DMS79 treated with DMSO at 0.1 percent for 48 hours (cell line): ENCODE results near the gene WDR81.

ENCODE experiments used
- DNase-seq: peaks from one replicate; lab custom pipeline; 2025; lab: John Stamatoyannopoulos, UW

The WDR81 gene

DNA sequence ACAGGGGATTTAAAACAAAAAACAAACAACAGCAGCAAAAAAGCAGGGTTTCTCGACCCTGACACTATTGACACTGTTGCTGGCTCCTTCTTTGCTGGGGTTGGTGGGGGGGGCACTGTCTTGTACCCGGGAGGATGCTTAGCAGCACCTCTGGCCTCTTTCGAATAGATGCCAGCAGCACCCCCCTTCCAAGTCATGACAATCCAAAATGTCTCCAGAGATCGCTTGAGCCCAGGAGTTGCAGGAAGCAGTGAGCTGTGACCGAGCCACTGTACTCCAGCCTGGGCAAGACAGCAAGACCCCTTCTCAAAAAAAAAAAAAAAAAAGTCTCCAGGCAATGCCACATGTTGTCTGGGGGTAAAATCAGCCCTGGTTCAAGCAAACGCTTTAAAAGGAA, 57.7 kb downstream of the WDR81 start:
- DNase-seq, result no peak

DNA sequence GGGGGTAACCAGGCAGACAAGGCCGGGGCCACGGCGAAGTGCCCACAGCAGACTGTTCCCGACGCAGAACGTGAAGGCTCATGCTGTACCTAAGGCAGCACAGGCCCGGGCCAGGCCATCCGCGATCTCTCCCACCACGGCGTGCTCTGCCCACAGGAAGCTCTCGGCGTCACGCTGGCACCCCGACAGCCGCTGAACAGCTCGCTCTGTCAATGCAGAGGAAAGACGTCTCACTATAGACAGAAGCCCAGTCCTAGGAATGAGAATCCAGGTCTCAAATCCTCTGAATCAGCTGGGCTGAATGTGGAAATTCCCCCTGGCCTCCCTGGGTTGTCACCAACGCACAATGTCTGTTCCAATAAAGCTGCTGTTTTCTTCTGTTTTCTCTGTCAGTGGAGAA, 58.8 kb downstream of the WDR81 start:
- DNase-seq, result no peak

DNA sequence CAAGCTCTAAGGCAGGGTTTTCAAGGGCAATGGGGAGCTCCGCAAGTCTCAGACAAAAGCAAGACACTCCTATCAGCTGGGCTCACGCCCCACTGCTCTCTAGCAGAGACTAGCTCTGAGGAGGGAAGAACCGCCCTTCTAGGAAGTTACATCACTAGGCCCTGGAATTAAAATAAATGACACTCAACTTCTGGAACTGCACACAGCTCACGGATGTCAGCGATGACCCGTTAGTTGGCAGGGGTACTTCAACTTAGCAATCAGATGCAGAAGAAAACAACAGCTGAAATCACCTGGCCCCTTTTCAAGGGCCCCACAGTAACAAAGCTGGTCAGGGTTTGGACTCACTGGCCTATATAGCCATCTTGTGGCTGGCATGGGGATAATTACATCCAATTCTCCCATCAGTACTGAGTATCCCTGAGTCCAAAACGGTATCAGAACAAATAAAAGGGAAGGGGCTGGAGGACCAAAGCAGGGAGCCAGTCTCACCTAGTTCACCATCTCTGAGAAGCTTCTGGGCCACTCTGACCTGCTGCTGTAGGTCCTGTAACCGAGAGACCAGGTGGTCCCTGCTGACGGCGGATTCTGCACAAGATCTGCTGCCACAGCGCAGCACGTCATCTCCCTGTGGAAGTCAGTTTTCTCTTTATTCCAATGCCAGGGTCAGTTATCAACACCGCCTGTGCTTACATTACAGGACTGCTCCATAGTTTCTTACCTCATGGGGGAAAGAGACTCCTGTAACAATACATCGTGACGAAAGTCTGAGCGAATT, 59.5 kb downstream of the WDR81 start:
- DNase-seq, result peak; percentile 25

DNA sequence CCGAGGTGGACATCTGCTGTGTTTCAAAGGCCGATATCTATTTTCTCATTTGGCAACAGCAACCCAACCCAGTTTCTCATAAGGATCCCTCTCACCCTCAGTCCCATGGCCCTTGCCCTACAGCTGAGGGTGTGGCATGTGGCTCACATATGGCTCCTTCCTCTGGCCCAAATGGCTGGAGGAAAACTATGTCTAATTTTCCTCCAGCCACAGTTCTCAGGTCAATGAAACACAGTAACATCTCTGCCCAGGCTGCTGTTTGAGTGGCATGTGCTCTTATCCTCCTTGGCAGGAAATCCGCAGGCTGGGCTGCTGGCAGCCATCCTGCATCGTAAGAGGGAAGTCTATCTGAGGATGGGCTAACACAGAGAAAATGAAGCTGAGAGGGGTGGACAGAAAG, 61.4 kb downstream of the WDR81 start:
- DNase-seq, result no peak

DNA sequence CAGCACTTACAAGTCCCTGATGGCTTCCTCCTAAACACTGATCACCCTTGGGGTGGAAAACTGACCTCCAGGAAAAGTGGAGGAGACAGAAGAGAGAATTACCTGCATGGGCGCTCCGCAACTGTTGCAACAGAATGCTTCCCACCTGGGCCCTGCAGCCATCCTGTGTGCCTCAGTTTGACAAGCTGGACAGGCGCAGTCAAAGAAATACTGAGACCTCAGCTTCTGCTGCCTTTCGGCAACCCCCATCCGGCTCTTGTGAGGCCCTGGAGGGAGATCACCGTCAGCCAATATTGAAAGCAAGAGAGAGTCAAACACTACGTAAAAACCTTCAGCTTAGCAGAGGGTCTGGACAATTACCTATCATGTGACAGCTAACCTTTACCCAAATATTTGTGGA, 62.2 kb downstream of the WDR81 start:
- no peak for DNase-seq

DNA sequence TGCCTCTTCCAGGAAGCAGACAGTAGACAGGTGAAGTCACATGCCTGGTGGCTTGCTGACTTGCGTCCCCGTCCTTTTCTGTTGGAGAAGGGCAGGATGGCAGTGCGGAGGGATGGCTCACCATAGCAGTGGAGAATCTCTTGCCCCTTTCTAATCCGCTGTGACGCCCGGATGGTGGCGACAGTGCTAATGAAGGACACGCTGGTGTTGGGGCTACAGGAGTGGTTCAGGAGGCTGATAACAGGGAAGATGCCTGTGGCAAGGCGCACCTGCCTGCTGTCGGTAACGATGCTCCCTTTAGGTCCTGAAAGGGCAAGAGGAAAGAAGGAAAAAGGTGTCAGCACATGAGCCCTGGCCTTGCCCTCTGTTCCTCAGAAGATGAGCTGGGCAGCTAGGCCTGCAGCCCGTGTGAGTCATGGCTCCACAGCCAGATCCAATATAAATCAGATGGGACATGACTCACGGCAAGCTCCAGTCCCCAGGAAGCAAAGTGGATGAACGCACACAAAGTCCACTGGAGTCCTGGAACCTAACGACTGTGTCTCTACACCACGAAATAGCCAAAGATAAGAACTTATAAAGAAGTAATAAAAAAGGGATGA, 62.9 kb downstream of the WDR81 start:
- no peak for DNase-seq
